Measurements from ENCODE around the gene PRKCE.

- TF ChIP-seq SP1 (IDR thresholded peaks at IDR 0.05) (no peak), HNF4G (IDR thresholded peaks at IDR 0.05) (no peak), RXRA (IDR thresholded peaks at IDR 0.05) (no peak), JUND (IDR thresholded peaks at IDR 0.05) (no peak), GABPA (IDR thresholded peaks at IDR 0.05 in 1 of 2, conservative IDR thresholded peaks at IDR 0.05 in 1 of 2) (no peak), YY1 (IDR thresholded peaks at IDR 0.05) (no peak), HNF4A (conservative IDR thresholded peaks at IDR 0.05) (no peak), NR2F2 (IDR thresholded peaks at IDR 0.05) (no peak), TAF1 (conservative IDR thresholded peaks at IDR 0.05) (no peak), EGR1 (IDR thresholded peaks at IDR 0.05; ENCODE audit: low read depth in 2 of 2) (no peak), ATF3 (IDR thresholded peaks at IDR 0.05) (no peak)
- TF ChIP-seq, protein P1, sequence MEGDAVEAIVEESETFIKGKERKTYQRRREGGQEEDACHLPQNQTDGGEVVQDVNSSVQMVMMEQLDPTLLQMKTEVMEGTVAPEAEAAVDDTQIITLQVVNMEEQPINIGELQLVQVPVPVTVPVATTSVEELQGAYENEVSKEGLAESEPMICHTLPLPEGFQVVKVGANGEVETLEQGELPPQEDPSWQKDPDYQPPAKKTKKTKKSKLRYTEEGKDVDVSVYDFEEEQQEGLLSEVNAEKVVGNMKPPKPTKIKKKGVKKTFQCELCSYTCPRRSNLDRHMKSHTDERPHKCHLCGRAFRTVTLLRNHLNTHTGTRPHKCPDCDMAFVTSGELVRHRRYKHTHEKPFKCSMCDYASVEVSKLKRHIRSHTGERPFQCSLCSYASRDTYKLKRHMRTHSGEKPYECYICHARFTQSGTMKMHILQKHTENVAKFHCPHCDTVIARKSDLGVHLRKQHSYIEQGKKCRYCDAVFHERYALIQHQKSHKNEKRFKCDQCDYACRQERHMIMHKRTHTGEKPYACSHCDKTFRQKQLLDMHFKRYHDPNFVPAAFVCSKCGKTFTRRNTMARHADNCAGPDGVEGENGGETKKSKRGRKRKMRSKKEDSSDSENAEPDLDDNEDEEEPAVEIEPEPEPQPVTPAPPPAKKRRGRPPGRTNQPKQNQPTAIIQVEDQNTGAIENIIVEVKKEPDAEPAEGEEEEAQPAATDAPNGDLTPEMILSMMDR (IDR thresholded peaks at IDR 0.05; ENCODE audit: low read depth, low read length, missing input control): no peak
- TF ChIP-seq, protein P2, sequence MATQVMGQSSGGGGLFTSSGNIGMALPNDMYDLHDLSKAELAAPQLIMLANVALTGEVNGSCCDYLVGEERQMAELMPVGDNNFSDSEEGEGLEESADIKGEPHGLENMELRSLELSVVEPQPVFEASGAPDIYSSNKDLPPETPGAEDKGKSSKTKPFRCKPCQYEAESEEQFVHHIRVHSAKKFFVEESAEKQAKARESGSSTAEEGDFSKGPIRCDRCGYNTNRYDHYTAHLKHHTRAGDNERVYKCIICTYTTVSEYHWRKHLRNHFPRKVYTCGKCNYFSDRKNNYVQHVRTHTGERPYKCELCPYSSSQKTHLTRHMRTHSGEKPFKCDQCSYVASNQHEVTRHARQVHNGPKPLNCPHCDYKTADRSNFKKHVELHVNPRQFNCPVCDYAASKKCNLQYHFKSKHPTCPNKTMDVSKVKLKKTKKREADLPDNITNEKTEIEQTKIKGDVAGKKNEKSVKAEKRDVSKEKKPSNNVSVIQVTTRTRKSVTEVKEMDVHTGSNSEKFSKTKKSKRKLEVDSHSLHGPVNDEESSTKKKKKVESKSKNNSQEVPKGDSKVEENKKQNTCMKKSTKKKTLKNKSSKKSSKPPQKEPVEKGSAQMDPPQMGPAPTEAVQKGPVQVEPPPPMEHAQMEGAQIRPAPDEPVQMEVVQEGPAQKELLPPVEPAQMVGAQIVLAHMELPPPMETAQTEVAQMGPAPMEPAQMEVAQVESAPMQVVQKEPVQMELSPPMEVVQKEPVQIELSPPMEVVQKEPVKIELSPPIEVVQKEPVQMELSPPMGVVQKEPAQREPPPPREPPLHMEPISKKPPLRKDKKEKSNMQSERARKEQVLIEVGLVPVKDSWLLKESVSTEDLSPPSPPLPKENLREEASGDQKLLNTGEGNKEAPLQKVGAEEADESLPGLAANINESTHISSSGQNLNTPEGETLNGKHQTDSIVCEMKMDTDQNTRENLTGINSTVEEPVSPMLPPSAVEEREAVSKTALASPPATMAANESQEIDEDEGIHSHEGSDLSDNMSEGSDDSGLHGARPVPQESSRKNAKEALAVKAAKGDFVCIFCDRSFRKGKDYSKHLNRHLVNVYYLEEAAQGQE (IDR thresholded peaks at IDR 0.05): no peak
- TF ChIP-seq, protein P3, sequence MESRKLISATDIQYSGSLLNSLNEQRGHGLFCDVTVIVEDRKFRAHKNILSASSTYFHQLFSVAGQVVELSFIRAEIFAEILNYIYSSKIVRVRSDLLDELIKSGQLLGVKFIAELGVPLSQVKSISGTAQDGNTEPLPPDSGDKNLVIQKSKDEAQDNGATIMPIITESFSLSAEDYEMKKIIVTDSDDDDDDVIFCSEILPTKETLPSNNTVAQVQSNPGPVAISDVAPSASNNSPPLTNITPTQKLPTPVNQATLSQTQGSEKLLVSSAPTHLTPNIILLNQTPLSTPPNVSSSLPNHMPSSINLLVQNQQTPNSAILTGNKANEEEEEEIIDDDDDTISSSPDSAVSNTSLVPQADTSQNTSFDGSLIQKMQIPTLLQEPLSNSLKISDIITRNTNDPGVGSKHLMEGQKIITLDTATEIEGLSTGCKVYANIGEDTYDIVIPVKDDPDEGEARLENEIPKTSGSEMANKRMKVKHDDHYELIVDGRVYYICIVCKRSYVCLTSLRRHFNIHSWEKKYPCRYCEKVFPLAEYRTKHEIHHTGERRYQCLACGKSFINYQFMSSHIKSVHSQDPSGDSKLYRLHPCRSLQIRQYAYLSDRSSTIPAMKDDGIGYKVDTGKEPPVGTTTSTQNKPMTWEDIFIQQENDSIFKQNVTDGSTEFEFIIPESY (IDR thresholded peaks at IDR 0.05): no peak
Measured at GRCh38 chr2:45857867-45858520, 206.5 kb downstream of the PRKCE start.

Measured in liver (tissue), 3 donors.